ENCODE data around the gene MBD4.

- TF ChIP-seq CTCF (conservative IDR thresholded peaks at IDR 0.05; ENCODE audit: low read length) (no peak), EZH2phosphoT487 (IDR thresholded peaks at IDR 0.05; ENCODE audit: borderline replicate concordance, low read depth, low read length) (no peak)
These were observed 20.8 kb upstream of the MBD4 start for GRCh38 chr3:129460572-129460971.
